Endothelial cell of umbilical vein (primary cell): ENCODE data around the gene ARHGAP10. TPM values are rescaled to one million over a fixed set of nuclear protein-coding genes. Genes with fewer than 3 reads are reported as not detected.

Experiments used
- BruUV-seq: library from RNA; stranded (reverse); fragments of 400-500 nt; replicated peaks from 2 replicates; lab custom pipeline; 2021; lab: Mats Ljungman, UMichigan
- CTCF ChIA-PET: fragments of 300-600, 350-600 bp; sonication (Branson Sonifier 250); formaldehyde crosslinking; loops from one replicate; lab custom pipeline; 2021; ENCODE audit warnings: antibody characterized with exemption, inconsistent platforms; lab: Charles Lee
- POLR2A ChIA-PET: fragments of 300-600, 350-600 bp; sonication (Branson Sonifier 250); formaldehyde crosslinking; loops from one replicate; lab custom pipeline; 2021; ENCODE audit warnings: antibody characterized with exemption, inconsistent platforms; lab: Charles Lee
- DNase-seq: peaks from one replicate; pipeline ENCODE4 v3.0.0-alpha.2; 2011; ENCODE audit warnings: low read depth, low spot score
- FAIRE-seq: peaks from 2 replicates; lab custom pipeline; 2011; peaks lifted over from hg19 to GRCh38; lab: Jason Lieb, UNC
- H2AFZ ChIP-seq: 2 replicates; pipeline ENCODE4 v1.6.0; 2012; ENCODE audit warnings: low read depth, low read length, control low read depth, inconsistent platforms
- H3K27ac ChIP-seq: 2 replicates; pipeline ENCODE4 v1.5.1; 2011; ENCODE audit warnings: low read depth, mild to moderate bottlenecking, control low read depth, low read length, moderate library complexity; ENCODE audit not compliant: insufficient read depth
- H3K27me3 ChIP-seq, 2 experiments: 2 replicates each; pipeline versions ENCODE4 v1.6.0 to v1.6.1; 2011; ENCODE audit warnings: low read length in 2 of 2, mixed read lengths in 1 of 2; ENCODE audit not compliant: control insufficient read depth in 2 of 2, insufficient read depth in 2 of 2
- H3K36me3 ChIP-seq, 2 experiments: 2 replicates in 1 of 2; 3 replicates in 1 of 2; pipeline ENCODE4 v1.5.1; 2011; ENCODE audit warnings: low read length in 2 of 2, mild to moderate bottlenecking in 1 of 2, moderate library complexity in 1 of 2; ENCODE audit not compliant: control insufficient read depth in 2 of 2, insufficient read depth in 2 of 2; ENCODE audit errors: extremely low read depth in 1 of 2
- H3K4me1 ChIP-seq: 3 replicates; pipeline ENCODE4 v1.5.1; 2011; ENCODE audit warnings: mild to moderate bottlenecking, low read length; ENCODE audit not compliant: control insufficient read depth, insufficient read depth; ENCODE audit errors: extremely low read depth
- H3K4me2 ChIP-seq: 2 replicates; pipeline ENCODE4 v1.6.1; 2011; ENCODE audit warnings: low read length, control low read depth, mixed read lengths; ENCODE audit not compliant: insufficient read depth
- H3K4me3 ChIP-seq, 3 experiments: fragments of 200-600 bp in 1 of 3; sonication (generic), shearing (Covaris generic) in 1 of 3; replicated peaks in 1 of 3; 2 replicates each; pipeline ENCODE4 v1.5.1; 2011 to 2016; ENCODE audit warnings: control low read depth in 3 of 3, low read length in 3 of 3, mild to moderate bottlenecking in 2 of 3, inconsistent platforms in 1 of 3, low read depth in 1 of 3, moderate library complexity in 1 of 3; ENCODE audit not compliant: insufficient read depth in 1 of 3
- H3K79me2 ChIP-seq: 2 replicates; pipeline ENCODE4 v1.6.0; 2012; ENCODE audit warnings: low read length, inconsistent platforms; ENCODE audit not compliant: control insufficient read depth, insufficient read depth
- H3K9ac ChIP-seq: replicated peaks from 2 replicates; pipeline ENCODE3; 2011; ENCODE audit warnings: low read length, control low read depth; ENCODE audit not compliant: insufficient read depth; ENCODE audit errors: extremely low read depth
- H3K9me1 ChIP-seq: replicated peaks from 3 replicates; pipeline ENCODE4 v1.6.0; 2011; ENCODE audit warnings: mild to moderate bottlenecking, low read length; ENCODE audit not compliant: control insufficient read depth, insufficient read depth; ENCODE audit errors: extremely low read depth
- H3K9me3 ChIP-seq: replicated peaks from 2 replicates; pipeline ENCODE4 v1.5.1; 2012; ENCODE audit warnings: low read length, inconsistent platforms; ENCODE audit not compliant: control insufficient read depth, insufficient read depth
- H4K20me1 ChIP-seq: replicated peaks from 2 replicates; pipeline ENCODE3; 2011; ENCODE audit warnings: mild to moderate bottlenecking, low read length; ENCODE audit not compliant: control insufficient read depth, insufficient read depth; ENCODE audit errors: extremely low read depth
- FOS ChIP-seq: IDR thresholded peaks from 2 replicates; pipeline ENCODE4 v1.6.1; 2011; ENCODE audit warnings: mild to moderate bottlenecking, low read length, moderate library complexity, borderline replicate concordance; ENCODE audit not compliant: insufficient read depth
- GATA2 ChIP-seq: IDR thresholded peaks from 2 replicates; pipeline ENCODE4 v1.7.0; 2011; ENCODE audit warnings: low read depth, mild to moderate bottlenecking, moderate library complexity, mixed read lengths, low read length; ENCODE audit not compliant: insufficient read length, insufficient read depth
- JUN ChIP-seq: IDR thresholded peaks from 2 replicates; pipeline ENCODE4 v1.6.1; 2011; ENCODE audit warnings: borderline replicate concordance, low read depth; ENCODE audit not compliant: insufficient read length, insufficient read depth
- POLR2A ChIP-seq: IDR thresholded peaks from 2 replicates; pipeline ENCODE4 v1.6.1; 2012; ENCODE audit warnings: low read depth, mild to moderate bottlenecking, control low read depth, low read length
- dilution Hi-C: fragments of 300-500 bp; cut with MboI; formaldehyde crosslinking; loops from one replicate; pipeline ENCODE4 v1.15.0; 2019; ENCODE audit warnings: low sequenced_read_pairs; ENCODE audit not compliant: extremely low pct_ligation_motif_present
- intact Hi-C: fragments of 100-400 bp; cut with micrococcal nuclease; formaldehyde crosslinking; loops from one replicate; pipeline ENCODE4 v1.10.0; 2022
- polyA plus RNA-seq, 4 experiments: library from polyadenylated mRNA; depleted of rRNA in 3 of 4; stranded (reverse) in 3 of 4; unstranded in 1 of 4; fragments of >200 nt; gene quantifications; 2 replicates each; pipeline versions ENCODE4 v1.2.1 to v1.2.3, GENCODE V29; 2011 to 2012; ENCODE audit warnings: missing spikeins in 1 of 4
- total RNA-seq: library from RNA; stranded (reverse); gene quantifications from 2 replicates; pipeline ENCODE4 v1.2.3, GENCODE V29; 2021
- TF ChIP-seq, protein P1 (sequence below): IDR thresholded peaks from 2 replicates; pipeline ENCODE4 v1.6.1; 2011; ENCODE audit not compliant: insufficient read depth, insufficient read length
- TF ChIP-seq, protein P2 (sequence below), 2 donors: IDR thresholded peaks; 1 replicate in 1 of 2; 2 replicates in 1 of 2; pipeline ENCODE4 v1.5.1; 2011; ENCODE audit warnings: low read length in 2 of 2, mild to moderate bottlenecking in 2 of 2, moderate library complexity in 2 of 2, control low read depth in 1 of 2, inconsistent platforms in 1 of 2, low read depth in 1 of 2; ENCODE audit not compliant: insufficient read depth in 1 of 2; ENCODE audit errors: extremely low read depth in 1 of 2

ARHGAP10 gene
- total and polyA plus RNA-seq, 2 donors (not counting 3 experiments of a cell fraction or from before 2014, with no cell fraction given), result 20.4 to 36.7 TPM

DNA sequence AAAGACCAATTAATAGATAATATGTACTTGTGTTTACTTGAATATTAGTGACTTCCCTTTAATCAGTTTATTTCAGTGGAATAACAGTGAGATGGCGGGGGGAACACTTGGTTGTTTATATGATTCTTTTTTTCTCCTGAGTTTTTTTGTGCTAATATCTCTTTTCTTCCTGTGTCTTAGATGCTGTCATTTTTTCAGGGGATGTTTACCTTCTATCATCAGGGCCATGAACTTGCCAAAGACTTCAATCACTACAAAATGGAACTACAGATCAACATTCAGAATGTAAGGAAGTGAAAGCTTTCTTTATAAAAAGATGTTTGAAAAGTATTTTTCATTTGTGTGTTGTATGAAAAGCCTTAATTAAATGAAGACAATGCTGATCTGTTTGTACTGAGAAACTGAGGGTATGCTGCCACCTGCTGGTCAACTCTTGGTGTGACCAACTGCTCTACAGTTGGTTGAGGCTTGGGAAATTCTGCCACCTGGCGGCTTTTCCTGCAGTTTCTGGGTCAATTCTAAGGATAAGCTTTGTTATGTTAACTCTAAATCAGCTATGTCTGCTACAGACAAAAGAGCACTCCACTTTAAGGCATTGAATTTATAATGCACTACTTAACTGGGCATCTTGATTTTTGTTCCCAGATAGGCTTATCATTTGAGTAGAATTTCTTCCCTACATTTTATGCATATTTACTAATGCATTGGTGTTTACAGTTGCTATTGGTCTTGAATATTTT is 134.8 kb downstream of the ARHGAP10 start:
- no peaks in the 10 kb centered on the region for H3K27me3 ChIP-seq
- H2AFZ ChIP-seq, result no peak overlapping the region
- H3K79me2 ChIP-seq, result no peaks in the 10 kb centered on the region
- POLR2A ChIA-PET, result interaction anchor here (1.0 to 1.2 kb wide), 2 partner anchors 183 to 270 kb away, joined by 3 to 6 read pairs; partner anchors contain the start of gene PRMT9
- BruUV-seq, result no TSS peak
- peaks cover under 1 to 2% of the 10 kb centered on the region in 2 experiments for H3K36me3 ChIP-seq
- peaks cover 9% of the 10 kb centered on the region for H3K4me1 ChIP-seq
- TF ChIP-seq GATA2 (no peak), FOS (no peak), POLR2A (no peak), JUN (no peak)
- TF ChIP-seq, protein P1, sequence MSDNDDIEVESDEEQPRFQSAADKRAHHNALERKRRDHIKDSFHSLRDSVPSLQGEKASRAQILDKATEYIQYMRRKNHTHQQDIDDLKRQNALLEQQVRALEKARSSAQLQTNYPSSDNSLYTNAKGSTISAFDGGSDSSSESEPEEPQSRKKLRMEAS, result no peak
- TF ChIP-seq, protein P2, sequence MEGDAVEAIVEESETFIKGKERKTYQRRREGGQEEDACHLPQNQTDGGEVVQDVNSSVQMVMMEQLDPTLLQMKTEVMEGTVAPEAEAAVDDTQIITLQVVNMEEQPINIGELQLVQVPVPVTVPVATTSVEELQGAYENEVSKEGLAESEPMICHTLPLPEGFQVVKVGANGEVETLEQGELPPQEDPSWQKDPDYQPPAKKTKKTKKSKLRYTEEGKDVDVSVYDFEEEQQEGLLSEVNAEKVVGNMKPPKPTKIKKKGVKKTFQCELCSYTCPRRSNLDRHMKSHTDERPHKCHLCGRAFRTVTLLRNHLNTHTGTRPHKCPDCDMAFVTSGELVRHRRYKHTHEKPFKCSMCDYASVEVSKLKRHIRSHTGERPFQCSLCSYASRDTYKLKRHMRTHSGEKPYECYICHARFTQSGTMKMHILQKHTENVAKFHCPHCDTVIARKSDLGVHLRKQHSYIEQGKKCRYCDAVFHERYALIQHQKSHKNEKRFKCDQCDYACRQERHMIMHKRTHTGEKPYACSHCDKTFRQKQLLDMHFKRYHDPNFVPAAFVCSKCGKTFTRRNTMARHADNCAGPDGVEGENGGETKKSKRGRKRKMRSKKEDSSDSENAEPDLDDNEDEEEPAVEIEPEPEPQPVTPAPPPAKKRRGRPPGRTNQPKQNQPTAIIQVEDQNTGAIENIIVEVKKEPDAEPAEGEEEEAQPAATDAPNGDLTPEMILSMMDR (IDR thresholded peaks at IDR 0.05; ENCODE audit: extremely low read depth in 1 of 2, insufficient read depth in 1 of 2, low read depth in 1 of 2, low read length in 2 of 2), result peak; percentile 92 to 99
- intact Hi-C loops, result loop anchor here (1.0 to 5.0 kb wide), 9 partner anchors 94 to 848 kb away; partner anchors contain the start of genes ARHGAP10, PRMT9 and TMEM184C
- H3K4me3 ChIP-seq, result no peak overlapping the region
- CTCF ChIA-PET, result interaction anchor here (0.6 to 6.6 kb wide), 127 partner anchors 11 to 1397 kb away, joined by 3 to 308 read pairs (median 6); partner anchors contain the start of genes ARHGAP10, NR3C2, PRMT9 and TMEM184C
- H3K9me1 ChIP-seq, result no peaks in the 10 kb centered on the region
- H3K27ac ChIP-seq, result no peak overlapping the region
- FAIRE-seq, result peak; percentile 89
- H3K9ac ChIP-seq, result no peak overlapping the region
- H3K4me2 ChIP-seq, result no peak overlapping the region
- peak; percentile 92 for DNase-seq
- no peaks in the 10 kb centered on the region for H4K20me1 ChIP-seq
- H3K9me3 ChIP-seq, result no peaks in the 10 kb centered on the region
- dilution Hi-C loops, result no loop called here
